Loucy (cell line): ENCODE measurements around the gene RXRA.

Experiments used
- H2AFZ ChIP-seq: fragments of 200-600 bp; sonication (generic); 2 replicates; pipeline ENCODE4 v1.6.0; 2016; ENCODE audit warnings: antibody characterized with exemption, mild to moderate bottlenecking, low read length, moderate library complexity
- H3F3A ChIP-seq: fragments of 200-600 bp; 2 replicates; pipeline ENCODE4 v1.6.0; 2016; ENCODE audit warnings: antibody characterized with exemption, low read depth, mild to moderate bottlenecking
- H3K27me3 ChIP-seq: fragments of 200-600 bp; sonication (generic); 2 replicates; pipeline ENCODE4 v1.6.1; 2014; ENCODE audit warnings: low read length, mild to moderate bottlenecking; ENCODE audit not compliant: insufficient read depth, poor library complexity, severe bottlenecking
- H3K36me3 ChIP-seq: fragments of 200-600 bp; sonication (generic); 2 replicates; pipeline ENCODE4 v1.6.1; 2016; ENCODE audit warnings: low read length; ENCODE audit not compliant: insufficient read depth
- H3K4me1 ChIP-seq: fragments of 200-600 bp; sonication (generic); 2 replicates; pipeline ENCODE4 v1.5.1; 2014; ENCODE audit warnings: low read length, mild to moderate bottlenecking; ENCODE audit not compliant: insufficient read depth, poor library complexity, severe bottlenecking
- H3K4me2 ChIP-seq: fragments of 200-600 bp; sonication (generic); 2 replicates; pipeline ENCODE4 v1.6.0; 2014; ENCODE audit warnings: antibody characterized with exemption, low read length, low read depth, mild to moderate bottlenecking; ENCODE audit not compliant: poor library complexity, severe bottlenecking
- H3K4me3 ChIP-seq: fragments of 200-600 bp; sonication (generic); 2 replicates; pipeline ENCODE4 v1.5.1; 2014; ENCODE audit warnings: low read length, mild to moderate bottlenecking, mixed read lengths; ENCODE audit not compliant: poor library complexity, severe bottlenecking
- H3K79me2 ChIP-seq: fragments of 200-600 bp; sonication (generic); 2 replicates; pipeline ENCODE4 v1.6.1; 2014; ENCODE audit warnings: low read length; ENCODE audit not compliant: insufficient read depth
- H3K9ac ChIP-seq: fragments of 200-600 bp; sonication (generic); 2 replicates; pipeline ENCODE4 v1.6.0; 2014; ENCODE audit warnings: mild to moderate bottlenecking, low read depth, low read length, moderate library complexity; ENCODE audit not compliant: poor library complexity, severe bottlenecking
- H3K9me2 ChIP-seq: fragments of 200-600 bp; sonication (generic); replicated peaks from 2 replicates; pipeline ENCODE4 v1.6.1; 2016; ENCODE audit warnings: low read depth, low read length, mixed read lengths
- H3K9me3 ChIP-seq: fragments of 200-600 bp; sonication (generic); 2 replicates; pipeline ENCODE4 v1.6.1; 2014; ENCODE audit warnings: mild to moderate bottlenecking, antibody characterized with exemption, low read length, low read depth; ENCODE audit not compliant: insufficient read depth
- H4K20me1 ChIP-seq: fragments of 200-600 bp; sonication (generic); 2 replicates; pipeline ENCODE4 v1.6.0; 2014; ENCODE audit warnings: antibody characterized with exemption, low read length, mild to moderate bottlenecking; ENCODE audit not compliant: insufficient read depth, poor library complexity, severe bottlenecking
- CTCF ChIP-seq: fragments of 200-600 bp; sonication (generic); conservative IDR thresholded peaks from 2 replicates; pipeline ENCODE4 v1.5.1; 2014; ENCODE audit warnings: mild to moderate bottlenecking, antibody characterized with exemption, low read length
- EZH2phosphoT487 ChIP-seq: fragments of 200-600 bp; IDR thresholded peaks from 2 replicates; pipeline ENCODE4 v1.6.1; 2018; ENCODE audit warnings: antibody characterized with exemption, mild to moderate bottlenecking, moderate library complexity, borderline replicate concordance

RXRA gene

GRCh38 chr9:134284273-134284672 lies 42.0 kb upstream of the RXRA start:
- Histone ChIP-seq H3F3A (no peaks in the 10 kb centered on the region), H3K4me1 (peaks cover 25% of the 10 kb centered on the region), H3K4me2 (no peak overlapping the region), H3K4me3 (no peak overlapping the region), H2AFZ (no peak overlapping the region), H3K9me2 (no peaks in the 10 kb centered on the region), H4K20me1 (no peaks in the 10 kb centered on the region), H3K9ac (no peak overlapping the region), H3K9me3 (no peaks in the 10 kb centered on the region), H3K79me2 (no peaks in the 10 kb centered on the region), H3K27me3 (no peaks in the 10 kb centered on the region), H3K36me3 (no peaks in the 10 kb centered on the region)
- TF ChIP-seq CTCF (no peak), EZH2phosphoT487 (no peak)

GRCh38 chr9:134284741-134285140 lies 41.5 kb upstream of the RXRA start:
- no peaks in the 10 kb centered on the region for H3K79me2 ChIP-seq
- H3K4me3 ChIP-seq: no peak overlapping the region
- H3K9me3 ChIP-seq: no peaks in the 10 kb centered on the region
- no peaks in the 10 kb centered on the region for H3K27me3 ChIP-seq
- H3K4me1 ChIP-seq: peaks cover 25% of the 10 kb centered on the region
- no peaks in the 10 kb centered on the region for H3K9me2 ChIP-seq
- no peak overlapping the region for H2AFZ ChIP-seq
- H3K4me2 ChIP-seq: no peak overlapping the region
- TF ChIP-seq CTCF: no peak
- no peak for TF ChIP-seq EZH2phosphoT487
- no peaks in the 10 kb centered on the region for H3K36me3 ChIP-seq
- no peaks in the 10 kb centered on the region for H4K20me1 ChIP-seq
- no peak overlapping the region for H3K9ac ChIP-seq
- no peaks in the 10 kb centered on the region for H3F3A ChIP-seq

- Histone ChIP-seq H3K27me3 (no peaks in the 10 kb centered on the region), H2AFZ (no peak overlapping the region)
Observed at GRCh38 chr9:134285215-134285845, 40.9 kb upstream of the RXRA start.

More at GRCh38 chr9:134285215-134285845, 40.9 kb upstream of the RXRA start:
- Histone ChIP-seq H3K9ac (peak overlapping the region; percentile 90), H3K4me3 (no peak overlapping the region), H3K4me2 (no peak overlapping the region), H3F3A (no peaks in the 10 kb centered on the region), H3K9me2 (no peaks in the 10 kb centered on the region), H3K36me3 (no peaks in the 10 kb centered on the region), H3K9me3 (no peaks in the 10 kb centered on the region), H3K79me2 (no peaks in the 10 kb centered on the region), H4K20me1 (no peaks in the 10 kb centered on the region), H3K4me1 (peaks cover 25% of the 10 kb centered on the region)
- TF ChIP-seq CTCF (no peak), EZH2phosphoT487 (no peak)
